KG1 (cell line): Measurements from ENCODE around the gene VCL.

ENCODE experiments used
- DNase-seq: peaks from one replicate; lab custom pipeline; 2025; lab: John Stamatoyannopoulos, UW

Gene VCL

DNA sequence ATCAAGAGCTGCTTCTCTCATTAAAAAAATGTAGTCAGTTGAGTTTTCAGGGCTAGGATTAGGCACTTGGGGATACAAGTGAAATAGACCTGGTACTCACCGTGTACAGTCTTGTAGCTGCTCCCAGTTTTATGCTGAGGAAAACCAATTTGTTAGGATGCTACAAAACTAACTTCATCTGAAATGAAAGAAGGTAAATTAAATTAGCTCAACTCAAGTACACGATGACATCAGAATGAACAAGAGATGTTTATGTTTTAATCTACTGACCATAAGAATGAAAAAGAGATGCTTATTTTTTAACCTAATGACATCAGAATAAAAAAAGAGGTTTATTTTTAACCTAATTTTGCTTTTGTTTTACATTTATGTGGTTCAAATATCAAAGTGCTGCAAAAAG lies 79.0 kb downstream of the VCL start:
- DNase-seq: no peak

DNA sequence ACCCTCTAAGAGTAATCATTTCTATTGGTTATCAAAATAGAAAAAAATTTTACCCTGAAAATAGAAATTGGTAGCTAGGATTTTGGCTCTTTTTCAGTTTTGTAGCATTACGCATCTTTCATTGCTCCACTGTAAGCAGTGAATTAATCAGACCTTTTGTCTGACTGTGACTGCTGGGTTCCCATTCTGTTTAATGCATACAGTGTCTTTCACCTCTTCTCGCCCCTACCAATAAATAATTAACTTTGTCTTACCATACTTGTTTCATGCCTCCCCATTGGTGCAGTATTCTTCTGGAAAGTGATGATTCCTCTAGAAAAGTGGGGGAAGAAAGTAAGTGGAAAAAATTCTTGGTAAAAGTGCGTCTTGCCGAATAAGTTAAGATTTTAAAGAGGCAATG lies 79.5 kb downstream of the VCL start:
- no peak for DNase-seq

DNA sequence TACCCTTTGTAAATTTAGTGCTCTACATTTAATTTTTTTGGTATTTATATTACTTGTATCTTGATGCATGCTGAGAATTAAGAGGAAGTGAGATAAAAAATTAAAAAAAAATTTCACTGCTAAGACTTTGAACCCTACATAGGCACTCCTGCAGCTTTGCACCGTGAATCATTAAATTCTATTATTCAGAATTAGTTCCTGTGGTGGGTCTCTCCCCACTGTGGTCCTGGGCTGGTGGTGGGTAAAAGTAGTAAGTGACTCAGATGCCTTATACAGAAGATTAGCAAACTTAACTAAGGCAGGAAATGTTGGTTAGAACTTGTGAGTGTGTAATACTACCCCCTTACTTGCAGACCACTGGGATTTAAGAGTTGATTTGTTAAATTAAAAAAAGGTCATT lies 80.1 kb downstream of the VCL start:
- no peak for DNase-seq

DNA sequence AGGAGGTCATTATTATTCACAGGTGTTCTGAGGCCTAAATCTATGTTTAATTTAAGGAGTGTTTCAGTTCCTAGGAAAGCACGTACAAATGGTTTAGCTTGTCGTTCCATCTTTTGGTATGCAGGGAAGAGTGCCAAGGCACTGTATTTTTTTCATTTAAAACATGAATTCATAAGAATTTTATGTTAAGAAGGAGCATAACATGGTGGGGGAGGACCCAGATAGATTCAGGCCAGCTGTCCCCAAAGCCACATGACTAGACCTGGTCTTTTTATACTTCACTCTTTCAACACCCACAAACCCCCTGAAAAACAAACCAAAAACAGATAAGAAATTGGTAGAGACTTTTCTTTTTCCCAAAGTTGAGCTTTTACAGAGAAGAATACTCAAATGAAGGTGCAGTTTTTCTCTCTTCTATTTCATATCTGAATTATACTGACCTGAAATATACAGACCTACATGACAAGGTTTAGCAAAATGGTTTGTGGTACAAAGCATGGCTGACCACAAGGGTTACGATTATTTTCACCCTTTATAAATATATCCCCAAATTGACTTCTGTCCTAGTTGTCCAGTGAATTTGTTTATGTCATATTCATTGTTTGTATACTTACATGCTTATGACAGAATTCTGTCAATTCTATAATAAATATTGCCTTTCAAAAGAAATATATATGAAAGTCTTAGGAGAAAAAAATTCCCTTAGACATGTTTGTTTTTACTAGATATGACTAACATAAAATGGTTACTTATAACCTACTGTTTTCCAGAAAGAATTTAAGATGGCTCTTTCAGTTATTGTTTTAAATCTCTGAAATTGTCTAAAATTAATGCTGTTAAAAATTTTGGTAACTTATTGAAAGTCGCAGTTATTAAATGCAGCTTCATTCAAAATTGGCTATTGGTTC lies 81.4 kb downstream of the VCL start:
- no peak for DNase-seq

DNA sequence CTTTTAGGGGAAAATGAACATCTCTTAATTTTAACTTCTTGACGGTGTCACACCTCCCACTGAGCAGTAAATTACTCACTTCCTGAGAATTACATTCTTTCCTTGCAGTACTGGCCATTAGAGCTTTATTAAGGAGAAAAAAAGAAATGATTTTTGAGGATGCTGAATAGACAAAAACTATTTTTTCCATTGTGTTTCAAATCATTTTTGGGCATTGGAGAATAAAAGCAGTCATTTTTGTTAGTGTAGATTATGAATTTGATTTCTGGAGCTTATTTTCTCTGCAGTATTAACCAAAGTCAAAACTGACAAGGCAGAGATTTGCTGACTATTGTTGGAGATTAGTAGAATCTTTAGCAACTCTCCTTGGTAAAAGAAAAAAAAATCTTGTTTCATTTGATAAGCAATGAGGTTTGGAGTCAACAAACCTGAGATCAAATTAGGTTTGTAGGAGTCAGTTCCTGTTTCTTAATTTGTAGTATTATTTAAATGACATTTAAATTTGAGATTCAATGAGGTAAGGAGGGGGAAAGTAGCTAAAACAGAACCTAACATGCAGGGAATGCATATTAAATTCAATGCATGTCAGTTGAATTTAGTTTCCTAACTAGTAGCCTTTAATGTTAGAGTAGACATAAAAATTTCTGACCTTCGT lies 82.1 kb downstream of the VCL start:
- DNase-seq: no peak

DNA sequence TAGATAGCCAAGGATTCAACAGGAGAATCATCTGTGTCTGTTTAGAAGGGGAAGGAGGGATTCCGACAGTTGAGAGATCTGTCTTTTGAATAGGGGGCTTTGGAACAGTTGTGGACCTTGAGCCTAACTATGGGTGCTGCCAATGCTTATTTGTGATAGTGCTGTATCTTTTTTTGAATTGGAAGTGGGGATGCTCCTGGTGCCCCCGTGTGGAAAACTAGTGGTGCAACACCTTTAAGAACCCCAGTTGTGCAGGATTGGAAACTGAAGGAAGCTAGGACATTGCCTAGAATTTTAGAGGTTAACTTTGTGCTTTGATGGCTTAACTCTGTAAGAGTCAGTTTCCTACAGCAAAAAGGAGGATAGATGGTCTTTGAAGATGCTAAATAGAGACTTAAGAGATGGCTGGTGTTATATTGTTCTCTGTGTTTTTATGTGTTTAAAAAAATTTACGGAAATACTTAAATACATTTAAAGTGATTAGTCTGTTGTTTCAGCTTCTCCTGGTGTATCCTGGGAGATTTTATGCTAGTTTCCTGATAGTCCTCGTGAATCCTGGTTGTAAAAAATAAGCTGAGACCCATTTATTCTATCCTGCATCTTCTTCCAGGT lies 83.4 kb downstream of the VCL start:
- peak; percentile 18 for DNase-seq

DNA sequence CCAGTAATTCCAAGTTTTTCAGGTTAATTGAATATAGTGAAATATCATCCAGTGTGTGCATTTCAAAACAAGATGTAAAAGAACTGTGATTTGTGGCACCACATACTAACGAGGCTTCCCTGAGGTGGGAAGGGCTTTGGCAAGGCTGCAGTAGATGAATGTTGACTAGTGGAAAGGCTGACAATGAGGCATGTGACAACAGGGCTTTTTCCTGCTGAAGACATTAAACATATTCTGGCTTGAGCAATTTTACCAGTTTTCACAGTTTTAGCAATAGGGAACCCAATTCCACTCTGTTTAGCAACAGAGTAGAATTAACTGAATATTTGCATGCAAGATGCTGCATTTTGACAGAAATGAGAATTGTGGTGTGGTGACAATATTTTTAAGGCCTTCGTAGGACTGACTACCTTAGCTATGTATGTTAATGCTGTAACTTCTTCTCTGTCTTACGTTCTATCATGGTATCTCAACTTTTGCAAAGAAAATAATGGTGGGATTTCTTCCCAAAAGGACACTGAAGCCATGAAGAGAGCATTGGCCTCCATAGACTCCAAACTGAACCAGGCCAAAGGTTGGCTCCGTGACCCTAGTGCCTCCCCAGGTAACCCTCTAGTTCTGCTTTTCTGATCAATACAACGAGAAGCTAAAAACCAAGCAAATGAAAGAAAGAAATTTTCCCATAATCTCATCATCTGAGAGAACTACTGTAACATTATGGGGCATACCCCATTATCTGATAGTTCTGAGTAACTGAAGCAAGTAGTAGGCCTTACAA lies 84.2 kb downstream of the VCL start:
- DNase-seq: no peak

DNA sequence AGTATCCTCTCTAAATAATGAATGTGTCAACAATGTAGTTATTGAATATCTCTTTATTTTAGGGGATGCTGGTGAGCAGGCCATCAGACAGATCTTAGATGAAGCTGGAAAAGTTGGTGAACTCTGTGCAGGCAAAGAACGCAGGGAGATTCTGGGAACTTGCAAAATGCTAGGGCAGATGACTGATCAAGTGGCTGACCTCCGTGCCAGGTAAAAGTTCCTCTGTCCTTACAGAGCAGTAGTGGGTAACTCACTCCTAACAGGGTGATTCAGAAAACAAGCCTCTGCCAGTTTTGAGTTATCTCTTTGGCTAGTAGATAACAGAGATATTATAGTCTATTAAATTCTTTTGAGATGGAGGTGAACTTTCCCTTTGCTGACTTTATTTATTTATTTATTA lies 85.4 kb downstream of the VCL start:
- no peak for DNase-seq

DNA sequence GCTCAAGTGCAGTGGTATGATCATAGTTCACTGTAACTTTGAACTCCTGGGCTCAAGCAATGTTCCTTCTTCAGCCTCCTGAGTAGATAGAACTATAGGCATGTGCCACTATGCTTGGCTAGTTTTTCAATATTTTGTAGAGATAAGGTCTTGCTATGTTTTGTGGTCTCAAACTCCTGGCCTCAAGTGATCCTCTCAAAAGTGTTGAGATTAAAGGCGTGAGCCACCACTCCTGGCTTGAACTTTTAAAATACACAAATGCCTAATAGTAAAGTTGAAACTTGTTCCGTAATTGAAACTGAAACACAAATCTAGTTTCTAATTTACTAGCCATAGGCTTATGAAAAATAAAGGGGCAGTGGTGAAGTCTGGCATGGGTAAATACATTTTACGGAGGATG lies 87.0 kb downstream of the VCL start:
- no peak for DNase-seq

DNA sequence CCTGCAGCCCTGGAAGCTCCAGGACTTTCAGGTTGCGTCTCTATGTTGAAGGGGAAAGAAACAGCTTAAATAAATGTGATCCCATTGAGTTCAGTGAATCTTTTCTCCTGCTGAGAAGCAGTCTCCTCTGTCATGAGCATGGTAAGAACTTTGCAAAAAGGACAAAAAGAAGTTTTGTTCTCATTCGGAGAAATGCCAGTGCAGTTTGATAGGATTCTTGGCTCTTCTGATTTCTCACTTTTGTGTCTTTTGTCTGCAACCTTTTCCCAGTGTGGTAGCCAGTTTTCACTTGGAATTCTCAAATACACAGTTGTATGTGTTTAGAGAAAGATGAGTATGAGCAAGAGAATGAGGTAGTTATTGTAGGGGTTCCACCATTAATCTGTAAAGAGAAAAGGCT lies 88.4 kb downstream of the VCL start:
- DNase-seq: no peak

DNA sequence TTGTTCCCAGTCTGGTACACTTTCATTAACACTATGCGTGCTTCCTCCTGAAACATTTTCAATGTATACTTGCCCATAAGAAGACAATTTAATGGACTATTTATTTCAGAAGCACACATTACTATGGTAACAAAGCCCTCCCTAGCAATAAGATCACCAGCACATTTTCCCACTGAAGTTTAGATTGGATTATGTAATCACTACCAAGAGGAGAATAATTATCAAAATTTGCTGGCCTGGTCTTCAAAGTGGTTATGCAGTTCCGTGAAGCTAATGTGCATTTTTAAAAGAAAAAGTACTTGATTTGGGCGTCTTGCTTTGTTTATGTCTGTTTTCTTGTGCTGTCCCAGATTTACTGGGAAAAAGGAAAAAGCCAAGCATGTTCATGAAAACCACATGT lies 90.8 kb downstream of the VCL start:
- DNase-seq: no peak

DNA sequence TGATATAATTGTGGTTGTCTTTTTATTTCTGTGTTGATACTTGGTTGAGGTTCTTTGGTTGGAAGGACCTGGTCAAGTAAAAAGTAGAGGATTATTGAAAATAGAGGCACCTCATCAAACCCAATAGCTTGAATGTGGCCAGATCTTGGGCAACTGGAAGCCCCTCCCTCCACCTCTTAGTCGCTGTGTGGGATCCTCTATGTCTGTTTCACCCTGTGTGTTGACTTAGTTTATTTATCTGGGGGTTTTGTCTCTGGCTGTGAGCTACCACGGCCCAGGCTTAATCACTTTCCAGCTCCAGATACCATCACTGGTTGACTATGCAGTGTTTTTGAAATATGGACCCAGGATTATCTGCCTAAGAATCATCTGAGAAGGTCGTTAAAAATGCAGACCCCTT lies 94.5 kb downstream of the VCL start:
- no peak for DNase-seq

DNA sequence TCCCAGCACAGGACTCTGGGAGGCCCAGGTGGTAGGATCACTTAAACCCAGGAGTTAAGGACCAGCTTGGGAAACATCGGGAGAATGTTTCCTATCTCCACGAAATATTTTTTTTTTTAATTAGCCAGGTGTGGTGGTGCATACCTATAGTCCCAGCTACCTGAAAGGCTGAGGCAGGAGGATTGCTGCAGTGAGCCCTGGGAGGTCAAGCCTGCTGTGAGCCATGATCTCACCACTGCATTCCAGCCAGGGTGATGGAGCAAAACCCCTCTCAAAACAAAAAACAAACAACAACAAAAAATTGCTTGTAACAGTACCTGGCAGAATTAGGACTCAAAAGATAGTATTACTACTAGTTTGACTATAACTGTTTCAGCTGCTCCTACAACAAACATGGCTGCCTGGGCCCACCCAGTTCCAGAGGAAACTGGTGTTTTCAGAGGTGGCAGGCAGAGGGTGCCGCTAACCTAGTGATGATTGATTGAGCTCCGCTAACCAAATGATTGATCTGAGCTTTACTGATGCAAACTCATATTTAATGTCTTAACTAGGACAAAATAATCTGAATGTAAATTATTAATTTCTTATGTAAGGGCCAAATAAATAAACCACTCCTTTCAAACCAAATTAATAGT lies 95.7 kb downstream of the VCL start:
- no peak for DNase-seq

DNA sequence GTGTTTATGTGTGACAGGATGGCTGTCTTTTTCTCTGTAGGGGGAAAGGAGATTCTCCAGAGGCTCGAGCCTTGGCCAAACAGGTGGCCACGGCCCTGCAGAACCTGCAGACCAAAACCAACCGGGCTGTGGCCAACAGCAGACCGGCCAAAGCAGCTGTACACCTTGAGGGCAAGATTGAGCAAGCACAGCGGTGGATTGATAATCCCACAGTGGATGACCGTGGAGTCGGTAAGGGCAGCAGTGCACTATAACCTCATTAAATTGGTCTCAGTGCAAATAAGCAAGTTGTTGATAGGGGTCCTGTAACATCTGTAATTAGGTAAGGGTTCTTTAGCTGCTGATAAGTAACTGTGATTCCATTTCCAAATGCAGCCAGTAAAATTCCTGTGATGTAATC lies 96.3 kb downstream of the VCL start:
- DNase-seq: no peak

DNA sequence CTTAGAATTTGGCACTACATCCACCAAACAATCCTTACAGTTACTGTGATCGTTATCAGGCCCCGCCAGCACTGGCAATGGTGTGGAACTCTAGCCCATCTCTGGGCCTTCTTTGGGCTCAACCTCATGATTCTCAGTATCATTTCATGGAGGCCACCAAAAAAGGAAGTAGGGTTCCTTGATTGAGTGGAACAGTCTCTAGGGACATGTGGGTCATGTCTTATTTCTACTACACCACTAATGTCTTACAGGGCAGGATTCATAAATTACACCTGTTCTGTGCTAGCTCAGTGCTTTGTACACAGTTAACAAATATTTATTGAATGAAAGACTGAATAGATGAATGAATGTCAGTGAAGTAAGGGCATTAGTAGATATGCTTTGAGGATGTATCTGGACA lies 98.9 kb downstream of the VCL start:
- no peak for DNase-seq

DNA sequence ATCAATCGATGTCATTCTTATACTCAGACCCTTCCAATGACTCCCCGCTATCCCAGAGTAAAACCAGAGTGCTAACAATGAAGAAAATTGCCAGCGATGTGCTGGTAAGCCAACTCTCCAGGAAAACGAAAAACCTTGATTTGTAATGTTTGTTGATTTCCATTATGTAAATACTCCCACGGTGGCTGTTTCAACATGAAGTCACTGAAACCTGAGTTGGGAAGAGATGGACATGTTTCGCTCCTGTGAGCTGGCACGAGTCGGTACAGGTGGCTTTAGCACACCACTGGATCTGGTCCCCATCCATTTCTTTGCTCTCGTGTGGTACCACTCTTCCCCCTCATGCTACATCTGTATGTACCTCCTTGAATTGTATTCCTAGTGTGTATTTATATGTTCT lies 99.9 kb downstream of the VCL start:
- DNase-seq: no peak

DNA sequence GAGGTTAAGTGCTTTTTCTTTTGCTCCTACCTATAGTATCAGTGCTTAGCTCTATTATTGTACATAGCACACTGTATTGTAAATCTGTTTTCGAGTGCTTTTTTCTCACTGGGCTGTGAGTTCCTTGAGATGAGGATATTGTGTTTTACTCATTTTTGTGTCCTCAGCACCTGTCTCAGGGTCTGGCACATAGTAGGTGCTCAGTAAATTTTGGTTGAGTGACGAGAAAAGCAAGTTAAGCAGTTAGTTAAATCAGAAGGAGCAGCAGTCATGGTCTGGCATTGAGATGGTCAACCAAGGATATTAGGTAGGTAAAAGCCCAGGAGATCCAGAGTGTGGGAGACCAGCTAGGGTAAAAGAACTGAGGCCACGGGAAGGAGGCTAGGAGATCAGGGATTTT lies 101.5 kb downstream of the VCL start:
- no peak for DNase-seq

DNA sequence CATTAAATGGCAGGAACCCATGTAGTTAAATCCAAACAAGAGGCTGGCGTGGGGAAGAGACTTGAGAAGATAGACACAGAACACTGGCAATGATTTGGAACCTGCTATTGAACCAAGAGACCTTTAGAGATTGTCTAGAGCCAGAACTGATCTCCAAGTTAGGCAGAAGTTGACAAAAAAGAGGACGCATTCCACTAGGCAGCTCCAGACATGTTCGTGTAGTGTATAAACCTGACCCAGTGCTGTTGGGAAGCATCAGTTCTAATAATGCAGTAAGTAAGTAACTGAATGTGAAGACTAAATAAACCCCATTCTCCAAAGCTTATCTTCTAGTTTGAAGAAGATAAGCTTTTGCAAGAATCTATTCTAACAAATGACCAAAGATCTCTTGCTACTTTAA lies 101.9 kb downstream of the VCL start:
- DNase-seq: no peak

DNA sequence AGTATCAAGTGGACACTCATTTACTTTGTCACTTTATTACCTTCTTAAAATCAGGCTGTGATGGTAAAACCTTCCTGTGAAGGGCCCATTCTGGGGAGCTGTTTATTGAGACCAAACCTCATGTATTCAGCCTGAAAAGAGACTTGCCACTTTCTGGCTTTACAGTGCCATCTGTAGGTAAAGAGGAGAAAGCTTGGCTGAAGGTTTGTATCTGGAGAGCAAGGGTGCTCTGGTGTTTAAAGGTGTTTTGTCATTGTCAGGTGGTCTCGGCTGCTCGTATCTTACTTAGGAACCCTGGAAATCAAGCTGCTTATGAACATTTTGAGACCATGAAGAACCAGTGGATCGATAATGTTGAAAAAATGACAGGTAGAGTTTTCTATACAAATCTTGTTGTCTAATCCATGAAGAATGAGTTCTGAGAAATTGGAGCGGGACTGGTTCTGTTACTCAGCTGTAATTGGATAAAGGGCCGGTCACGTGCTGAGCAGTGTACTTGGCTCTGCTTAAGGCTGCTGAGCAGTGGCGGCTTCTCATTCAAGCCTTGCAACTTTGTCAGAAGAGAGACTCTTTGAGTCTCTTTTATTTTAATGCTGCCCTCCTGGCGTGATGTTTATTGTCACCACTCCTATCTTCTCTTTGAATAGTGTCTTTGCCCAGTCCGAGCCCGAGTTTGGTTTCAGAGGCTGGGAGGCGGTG lies 105.8 kb downstream of the VCL start:
- no peak for DNase-seq

DNA sequence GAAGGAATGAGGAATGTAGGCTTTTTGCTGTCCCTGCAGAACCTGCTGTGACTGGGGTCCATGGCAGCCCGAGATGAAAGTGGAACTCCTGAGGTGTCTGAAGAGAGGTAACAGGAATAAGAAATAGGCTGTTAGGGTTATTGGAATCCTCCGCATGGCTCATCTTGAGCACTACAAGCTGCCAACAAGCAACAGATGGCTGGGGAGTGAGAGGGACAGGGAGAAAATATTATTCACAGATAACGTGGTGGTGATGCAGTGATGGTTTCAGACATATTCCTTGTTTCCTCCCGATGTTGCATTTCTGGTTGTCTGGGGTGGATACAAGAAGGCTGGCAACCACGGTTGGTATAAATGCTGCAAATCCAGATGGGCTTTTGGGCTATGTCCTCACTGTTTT lies 106.6 kb downstream of the VCL start:
- DNase-seq: no peak

DNA sequence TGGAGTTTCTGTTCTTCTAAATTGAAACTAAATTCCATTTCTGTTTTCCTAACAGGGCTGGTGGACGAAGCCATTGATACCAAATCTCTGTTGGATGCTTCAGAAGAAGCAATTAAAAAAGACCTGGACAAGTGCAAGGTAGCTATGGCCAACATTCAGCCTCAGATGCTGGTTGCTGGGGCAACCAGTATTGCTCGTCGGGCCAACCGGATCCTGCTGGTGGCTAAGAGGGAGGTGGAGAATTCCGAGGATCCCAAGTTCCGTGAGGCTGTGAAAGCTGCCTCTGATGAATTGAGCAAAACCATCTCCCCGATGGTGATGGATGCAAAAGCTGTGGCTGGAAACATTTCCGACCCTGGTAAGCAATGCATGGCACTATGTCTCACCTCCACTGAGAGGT lies 107.1 kb downstream of the VCL start:
- no peak for DNase-seq
